Small intestine (tissue), 7 donors: ENCODE data around the gene SORCS2. TPM values are rescaled to one million over a fixed set of nuclear protein-coding genes. Genes with fewer than 3 reads are reported as not detected.

Source experiments
- DNase-seq, 2 donors: peaks; one replicate each; pipeline versions ENCODE4 v3.0.0 to v3.0.0-alpha.2; 2013
- FAIRE-seq: peaks from 2 replicates; lab custom pipeline; 2012; peaks lifted over from hg19 to GRCh38; lab: Jason Lieb, UNC
- H3K27ac ChIP-seq, 3 donors: one replicate each; pipeline ENCODE4 v1.5.1; 2013; ENCODE audit warnings: low read length in 2 of 3, mild to moderate bottlenecking in 2 of 3, control low read depth in 1 of 3, inconsistent platforms in 1 of 3, low read depth in 1 of 3, moderate library complexity in 1 of 3
- H3K27me3 ChIP-seq, 3 donors: one replicate each; pipeline ENCODE4 v1.6.1; 2013; ENCODE audit warnings: low read length in 3 of 3, inconsistent platforms in 1 of 3; ENCODE audit not compliant: control insufficient read depth in 3 of 3, insufficient read depth in 3 of 3
- H3K36me3 ChIP-seq, 3 donors: one replicate each; pipeline ENCODE4 v1.6.1; 2013; ENCODE audit warnings: low read length in 3 of 3, inconsistent platforms in 1 of 3, low read depth in 1 of 3, mild to moderate bottlenecking in 1 of 3, moderate library complexity in 1 of 3; ENCODE audit not compliant: control insufficient read depth in 3 of 3, insufficient read depth in 2 of 3
- H3K4me1 ChIP-seq, 3 donors: one replicate each; pipeline ENCODE4 v1.6.1; 2013; ENCODE audit warnings: low read length in 2 of 3, inconsistent platforms in 1 of 3, low read depth in 1 of 3, mild to moderate bottlenecking in 1 of 3, moderate library complexity in 1 of 3; ENCODE audit not compliant: control insufficient read depth in 3 of 3, insufficient read depth in 2 of 3
- H3K4me3 ChIP-seq, 3 donors: one replicate each; pipeline ENCODE4 v1.5.1; 2013; ENCODE audit warnings: low read length in 3 of 3, control low read depth in 1 of 3, inconsistent platforms in 1 of 3, low read depth in 1 of 3, mild to moderate bottlenecking in 1 of 3, moderate library complexity in 1 of 3
- H3K9me3 ChIP-seq, 2 donors: one replicate each; pipeline ENCODE4 v1.6.1; 2013; ENCODE audit warnings: low read depth in 1 of 2, low read length in 1 of 2; ENCODE audit not compliant: control insufficient read depth in 2 of 2, insufficient read depth in 1 of 2
- WGBS, 3 donors: extraction: QIAGEN DNeasy Blood & Tissue Kit; methylation state at CpG; one replicate each; pipeline ENCODE4 v1.1.7; 2013; 5-methylcytosine and 5-hydroxymethylcytosine counted together
- polyA plus RNA-seq, 4 donors: library from polyadenylated mRNA; stranded (reverse) in 3 of 4; unstranded in 1 of 4; fragments of 200-250 nt in 3 of 4; fragments of 120-200 nt in 1 of 4; gene quantifications; one replicate each; pipeline versions ENCODE4 v1.2.1 to v1.2.3, GENCODE V29; 2013
- donor health status: healthy with polysubstance abuse.
- donor health status: control.
- donor health status: control.
- donor health status: Bipolar disorder and iron deficiency.
- donor health status: healthy.

Gene SORCS2
- polyA plus RNA-seq, 4 donors = 0.63 to 3.3 (median 2.2) TPM; not detected in 1

GRCh38 chr4:7343081-7343655 lies 150.8 kb downstream of the SORCS2 start:
- FAIRE-seq (no peak), DNase-seq (no peak)
- Histone ChIP-seq H3K4me1 (no peaks in the 10 kb centered on the region), H3K4me3 (no peak overlapping the region), H3K9me3 (peaks cover 0 to 7% of the 10 kb centered on the region in 2 donors), H3K27ac (no peak overlapping the region), H3K36me3 (no peaks in the 10 kb centered on the region), H3K27me3 (no peaks in the 10 kb centered on the region)
- 79 to 87% (median 83%) methylated on average over 19 of the region's 19 CpGs for WGBS, 3 donors

- H3K4me1 ChIP-seq = no peaks in the 10 kb centered on the region
- H3K36me3 ChIP-seq = no peaks in the 10 kb centered on the region
- no peaks in the 10 kb centered on the region for H3K27me3 ChIP-seq
- peaks cover 0 to 7% of the 10 kb centered on the region in 2 donors for H3K9me3 ChIP-seq
- H3K4me3 ChIP-seq = no peak overlapping the region
- FAIRE-seq (no peak), DNase-seq (no peak)
- no peak overlapping the region for H3K27ac ChIP-seq
- 59 to 77% (median 74%) methylated on average over 8 of the region's 8 CpGs for WGBS, 3 donors
Measured at GRCh38 chr4:7343950-7344349, 151.6 kb downstream of the SORCS2 start.

GRCh38 chr4:7344636-7345155 lies 152.4 kb downstream of the SORCS2 start:
- no peaks in the 10 kb centered on the region for H3K36me3 ChIP-seq
- H3K27ac ChIP-seq = no peak overlapping the region
- no peak for FAIRE-seq
- no peak for DNase-seq
- no peaks in the 10 kb centered on the region for H3K4me1 ChIP-seq
- no peaks in the 10 kb centered on the region for H3K27me3 ChIP-seq
- H3K4me3 ChIP-seq = no peak overlapping the region
- 52 to 69% (median 65%) methylated on average over 10 of the region's 10 CpGs for WGBS, 3 donors
- H3K9me3 ChIP-seq = peaks cover 0 to 7% of the 10 kb centered on the region in 2 donors

- Histone ChIP-seq H3K4me3 (no peak overlapping the region), H3K36me3 (no peaks in the 10 kb centered on the region), H3K27ac (no peak overlapping the region), H3K27me3 (no peaks in the 10 kb centered on the region), H3K4me1 (no peaks in the 10 kb centered on the region), H3K9me3 (peaks cover 0 to 5% of the 10 kb centered on the region in 2 donors)
- DNase-seq = no peak
- FAIRE-seq = no peak
- whole genome bisulfite sequencing, 3 donors = 42 to 68% (median 45%) methylated on average over 7 of the region's 7 CpGs
Measured at GRCh38 chr4:7347981-7348380, 155.6 kb downstream of the SORCS2 start.

GRCh38 chr4:7348946-7349900 lies 156.9 kb downstream of the SORCS2 start:
- WGBS, 3 donors = 76 to 84% (median 79%) methylated on average over 18 of the region's 18 CpGs
- FAIRE-seq (no peak), DNase-seq (no peak)
- Histone ChIP-seq H3K4me1 (no peaks in the 10 kb centered on the region), H3K9me3 (peaks cover 0 to 5% of the 10 kb centered on the region in 2 donors), H3K27ac (no peak overlapping the region), H3K4me3 (no peak overlapping the region), H3K27me3 (no peaks in the 10 kb centered on the region), H3K36me3 (no peaks in the 10 kb centered on the region)

- H3K27ac ChIP-seq = no peak overlapping the region
- H3K36me3 ChIP-seq = no peaks in the 10 kb centered on the region
- peaks cover 0 to 5% of the 10 kb centered on the region in 2 donors for H3K9me3 ChIP-seq
- WGBS, 3 donors = 61 to 72% (median 61%) methylated on average over 6 of the region's 6 CpGs
- no peaks in the 10 kb centered on the region for H3K4me1 ChIP-seq
- DNase-seq (no peak), FAIRE-seq (no peak)
- no peaks in the 10 kb centered on the region for H3K27me3 ChIP-seq
- H3K4me3 ChIP-seq = no peak overlapping the region
Measured at GRCh38 chr4:7350396-7350795, 158.1 kb downstream of the SORCS2 start.

- H3K9me3 ChIP-seq = peaks cover 0 to 5% of the 10 kb centered on the region in 2 donors
- WGBS, 3 donors = 62 to 73% (median 65%) methylated on average over 12 of the region's 12 CpGs
- no peak for FAIRE-seq
Measured at GRCh38 chr4:7351014-7351413, 158.7 kb downstream of the SORCS2 start.

GRCh38 chr4:7352486-7352885 lies 160.1 kb downstream of the SORCS2 start:
- Histone ChIP-seq H3K9me3 (no peaks in the 10 kb centered on the region), H3K4me3 (no peak overlapping the region), H3K27me3 (no peaks in the 10 kb centered on the region), H3K4me1 (no peaks in the 10 kb centered on the region), H3K27ac (no peak overlapping the region), H3K36me3 (no peaks in the 10 kb centered on the region)
- FAIRE-seq (no peak), DNase-seq (no peak)
- WGBS, 3 donors = 66 to 80% (median 73%) methylated on average over 6 of the region's 6 CpGs

More at GRCh38 chr4:7351014-7351413, 158.7 kb downstream of the SORCS2 start:
- no peak for DNase-seq
- H3K27me3 ChIP-seq = no peaks in the 10 kb centered on the region
- no peaks in the 10 kb centered on the region for H3K36me3 ChIP-seq
- H3K4me1 ChIP-seq = no peaks in the 10 kb centered on the region
- no peak overlapping the region for H3K4me3 ChIP-seq
- no peak overlapping the region for H3K27ac ChIP-seq
